Measurements from ENCODE around the gene CREB3L2. TPM values are rescaled to one million over a fixed set of nuclear protein-coding genes. Genes with fewer than 3 reads are reported as not detected.

Gene CREB3L2
- total RNA-seq, 1 experiment from 2014 or later, result 49.8 TPM

- no peak overlapping the region for H3K9ac ChIP-seq (ENCODE audit: low read length)
- H3K27ac ChIP-seq (ENCODE audit: low read depth, low read length), result no peak overlapping the region
- RAD21 ChIA-PET (ENCODE audit: low non-redundant PET in 1 of 2, low total read pairs in 2 of 2, uncharacterized antibody in 2 of 2, unreplicated experiment in 2 of 2), result interaction anchor here in 1 of 2 experiments (0.6 kb wide), 1 partner anchor 793 kb away, joined by 3 read pairs; no protein-coding TSS in a partner anchor
- H2AFZ ChIP-seq (ENCODE audit: low read depth, low read length, poor library complexity, severe bottlenecking), result no peak overlapping the region
- H3K4me2 ChIP-seq (ENCODE audit: low read length), result peak overlapping the region; percentile 32
- no TSS peak for BruUV-seq (replicated peaks)
- H3K79me2 ChIP-seq (ENCODE audit: insufficient read depth, low read length), result no peaks in the 10 kb centered on the region
- H3K36me3 ChIP-seq (ENCODE audit: control insufficient read depth in 1 of 2, insufficient read depth in 2 of 2, low read length in 2 of 2), result no peaks in the 10 kb centered on the region
- TF ChIP-seq CBX3 (IDR thresholded peaks at IDR 0.05; ENCODE audit: low read depth) (no peak), CTCF (IDR thresholded peaks at IDR 0.05 in 2 of 3, conservative IDR thresholded peaks at IDR 0.05 in 1 of 3; ENCODE audit: borderline replicate concordance in 1 of 3, insufficient read depth in 1 of 3, low read depth in 2 of 3, low read length in 2 of 3) (no peak), ELF1 (IDR thresholded peaks at IDR 0.05; ENCODE audit: borderline replicate concordance, low read depth) (no peak), SP1 (IDR thresholded peaks at IDR 0.05; ENCODE audit: low read depth) (no peak), SRF (IDR thresholded peaks at IDR 0.05; ENCODE audit: low read depth) (no peak), TCF7L2 (IDR thresholded peaks at IDR 0.05; ENCODE audit: borderline replicate concordance, extremely low read depth, insufficient read depth, insufficient read length) (no peak), RAD21 (IDR thresholded peaks at IDR 0.05; ENCODE audit: low read depth) (no peak), POLR2A (IDR thresholded peaks at IDR 0.05; ENCODE audit: borderline replicate concordance, extremely low read depth, insufficient read depth, insufficient read length) (no peak), ZFX (IDR thresholded peaks at IDR 0.05) (no peak), CEBPB (IDR thresholded peaks at IDR 0.05; ENCODE audit: low read depth) (no peak), YY1 (IDR thresholded peaks at IDR 0.05; ENCODE audit: extremely low read depth, insufficient replicate concordance, low read depth, low read length) (no peak)
- CTCF ChIA-PET, result no interaction called here
- ATAC-seq, result no peak
- H3K9me3 ChIP-seq (ENCODE audit: control insufficient read depth in 1 of 2, insufficient read depth in 1 of 2, low read depth in 1 of 2, low read length in 2 of 2), result no peaks in the 10 kb centered on the region
- DNase-seq (ENCODE audit: low read depth, low spot score), result no peak
- no peak overlapping the region for H3K4me3 ChIP-seq (replicated peaks in 1 of 2; ENCODE audit: low read depth in 1 of 2, low read length in 2 of 2)
- H3K9me2 ChIP-seq (ENCODE audit: insufficient read depth), result no peaks in the 10 kb centered on the region
- intact Hi-C loops (cut with micrococcal nuclease), result no loop called here
- POLR2A ChIA-PET, result no interaction called here
- no peaks in the 10 kb centered on the region for H4K20me1 ChIP-seq (ENCODE audit: insufficient read depth)
- peaks cover 19 to 50% of the 10 kb centered on the region in 2 experiments for H3K4me1 ChIP-seq (ENCODE audit: control insufficient read depth in 1 of 2, insufficient read depth in 2 of 2, low read length in 2 of 2)
- no peaks in the 10 kb centered on the region for H3K27me3 ChIP-seq (ENCODE audit: insufficient read depth, low read length)
Measured at GRCh38 chr7:137952426-137952805, 49.5 kb downstream of the CREB3L2 start.

Data from HCT116 (cell line).